Esophagus muscularis mucosa (tissue), 4 donors: ENCODE results near the gene SIX2. TPM values are rescaled to one million over a fixed set of nuclear protein-coding genes. Genes with fewer than 3 reads are reported as not detected.
A peak's percentile ranks its signal among the peaks of the same experiment; 100 is the strongest.

Source experiments
- DNase-seq: peaks from one replicate; pipeline ENCODE4 v3.0.0-alpha.2; 2017; ENCODE audit errors: extremely low spot score
- H3K27ac ChIP-seq, 4 donors: fragments of 200-600 bp; sonication (generic); replicated peaks in 1 of 4; 1 replicate in 3 of 4; 2 replicates in 1 of 4; pipeline ENCODE4 v1.5.1; 2016 to 2019; ENCODE audit warnings: mild to moderate bottlenecking in 1 of 4
- H3K27me3 ChIP-seq, 4 donors: fragments of 200-600 bp; sonication (generic); one replicate each; pipeline versions ENCODE4 v1.5.1 to v1.6.0; 2016 to 2019
- H3K36me3 ChIP-seq, 4 donors: fragments of 200-600 bp; sonication (generic); one replicate each; pipeline ENCODE4 v1.5.1; 2016 to 2019
- H3K4me1 ChIP-seq, 4 donors: fragments of 200-600 bp; sonication (generic); one replicate each; pipeline ENCODE4 v1.5.1; 2016 to 2019
- H3K4me3 ChIP-seq, 4 donors: fragments of 200-600 bp; sonication (generic); 1 replicate in 2 of 4; 2 replicates in 2 of 4; pipeline ENCODE4 v1.5.1; 2016 to 2019; ENCODE audit warnings: mild to moderate bottlenecking in 4 of 4, moderate library complexity in 1 of 4
- H3K9me3 ChIP-seq, 4 donors: fragments of 200-600 bp; sonication (generic); 1 replicate in 3 of 4; 2 replicates in 1 of 4; pipeline ENCODE4 v1.5.1; 2016 to 2019
- CTCF ChIP-seq, 3 experiments: fragments of 200-600 bp in 2 of 3; fragments of 450-650 bp in 1 of 3; sonication (generic) in 2 of 3; IDR thresholded peaks; one replicate each; pipeline ENCODE4 v1.5.1; 2017 to 2019; ENCODE audit warnings: antibody characterized with exemption in 3 of 3, mild to moderate bottlenecking in 2 of 3, moderate library complexity in 1 of 3
- EP300 ChIP-seq: sonication (generic); formaldehyde crosslinking; IDR thresholded peaks from one replicate; pipeline ENCODE4 v1.6.1; 2017; ENCODE audit warnings: antibody characterized with exemption
- POLR2A ChIP-seq: fragments of 450-650 bp; IDR thresholded peaks from one replicate; pipeline ENCODE4 v1.6.1; 2017; ENCODE audit warnings: antibody characterized with exemption, moderate library complexity, mild to moderate bottlenecking, low read depth
- POLR2AphosphoS5 ChIP-seq, 2 donors: sonication (generic); formaldehyde crosslinking; IDR thresholded peaks; one replicate each; pipeline ENCODE4 v1.6.1; 2017; ENCODE audit warnings: antibody characterized with exemption in 2 of 2
- WGBS: methylation state at CpG from one replicate; pipeline ENCODE4 v1.1.5; 2018; 5-methylcytosine and 5-hydroxymethylcytosine counted together
- intact Hi-C: fragments of 100-400 bp; cut with DNase I; formaldehyde crosslinking; loops from one replicate; pipeline ENCODE4 v1.15.1; 2023
- total RNA-seq, 4 donors: library from RNA; depleted of rRNA; stranded (reverse); fragments of >200 nt; gene quantifications; one replicate each; pipeline versions ENCODE4 v1.1.0 to v1.2.1, GENCODE V29; 2016

SIX2 gene
- total RNA-seq, 4 donors from 2014 or later: under 0.01 to 1.9 (median 1.5) TPM

GRCh38 chr2:45008296-45009129 is 739 bp downstream of the SIX2 start:
- Histone ChIP-seq H3K27ac (peak overlapping the region in 1 of 4 donors; percentile 48), H3K4me1 (peaks cover 40 to 71% (median 67%) of the 10 kb centered on the region in 4 donors)

GRCh38 chr2:45007961-45008295 is 1.3 kb downstream of the SIX2 start:
- Histone ChIP-seq H3K9me3 (no peaks in the 10 kb centered on the region), H3K4me1 (peaks cover 34 to 65% (median 61%) of the 10 kb centered on the region in 4 donors), H3K27me3 (peaks cover 4 to 100% (median 70%) of the 10 kb centered on the region in 4 donors), H3K36me3 (no peaks in the 10 kb centered on the region), H3K27ac (no peak overlapping the region), H3K4me3 (peak overlapping the region in 2 of 4 donors; percentile 53 to 65)
- DNase-seq: no peak
- TF ChIP-seq POLR2A (no peak), EP300 (no peak), CTCF (IDR thresholded peaks at IDR 0.05) (no peak), POLR2AphosphoS5 (IDR thresholded peaks at IDR 0.05) (no peak)
- WGBS: 71% methylated on average over 5 of the region's 6 CpGs
- intact Hi-C loops: no loop called here

More at GRCh38 chr2:45008296-45009129, 739 bp downstream of the SIX2 start:
- no peak for DNase-seq
- Histone ChIP-seq H3K27me3 (peaks cover 8 to 100% (median 71%) of the 10 kb centered on the region in 4 donors), H3K4me3 (peak overlapping the region; percentile 53 to 65 (median 56)), H3K9me3 (no peaks in the 10 kb centered on the region), H3K36me3 (no peaks in the 10 kb centered on the region)
- 44% methylated on average over 45 of the region's 75 CpGs for WGBS
- no peak for TF ChIP-seq POLR2AphosphoS5 (IDR thresholded peaks at IDR 0.05)
- no peak for TF ChIP-seq CTCF (IDR thresholded peaks at IDR 0.05)
- TF ChIP-seq EP300: no peak
- no peak for TF ChIP-seq POLR2A
- intact Hi-C loops: no loop called here

GRCh38 chr2:45006942-45007287 is 2.3 kb downstream of the SIX2 start:
- H3K9me3 ChIP-seq: no peaks in the 10 kb centered on the region
- H3K4me1 ChIP-seq: peaks cover 34 to 62% (median 58%) of the 10 kb centered on the region in 4 donors
- no peaks in the 10 kb centered on the region for H3K36me3 ChIP-seq
- no peak for DNase-seq
- H3K27ac ChIP-seq: no peak overlapping the region
- WGBS: 84% methylated on average over 7 of the region's 7 CpGs
- no peak overlapping the region for H3K4me3 ChIP-seq
- peaks cover 4 to 100% (median 70%) of the 10 kb centered on the region in 4 donors for H3K27me3 ChIP-seq
- TF ChIP-seq CTCF (IDR thresholded peaks at IDR 0.05) (no peak), POLR2AphosphoS5 (IDR thresholded peaks at IDR 0.05) (no peak), POLR2A (no peak), EP300 (no peak)
- intact Hi-C loops: no loop called here

GRCh38 chr2:45006041-45006941 is 3.0 kb downstream of the SIX2 start:
- Histone ChIP-seq H3K27ac (no peak overlapping the region), H3K36me3 (no peaks in the 10 kb centered on the region), H3K27me3 (peaks cover 9 to 100% (median 70%) of the 10 kb centered on the region in 4 donors), H3K4me3 (no peak overlapping the region), H3K9me3 (no peaks in the 10 kb centered on the region), H3K4me1 (peaks cover 39 to 66% (median 62%) of the 10 kb centered on the region in 4 donors)
- intact Hi-C loops: no loop called here
- WGBS: 54% methylated on average over 28 of the region's 37 CpGs
- no peak for TF ChIP-seq CTCF (IDR thresholded peaks at IDR 0.05)
- TF ChIP-seq POLR2A: no peak
- no peak for TF ChIP-seq EP300
- DNase-seq: no peak
